H1 (cell line): Measurements from ENCODE around the gene THAP9. TPM values are rescaled to one million over a fixed set of nuclear protein-coding genes. Genes with fewer than 3 reads are reported as not detected.

Experiments used
- CTCF ChIA-PET: fragments of 300-600 bp; sonication (Branson Sonifier 250); formaldehyde crosslinking; loops from one replicate; lab custom pipeline; 2021; ENCODE audit not compliant: partially characterized antibody; lab: Charles Lee
- POLR2A ChIA-PET: fragments of 300-600 bp; sonication (Branson Sonifier 250); formaldehyde crosslinking; loops from one replicate; lab custom pipeline; 2021; ENCODE audit warnings: inconsistent platforms; ENCODE audit not compliant: partially characterized antibody; lab: Charles Lee
- DNase-seq, 2 experiments: peaks; one replicate each; pipeline versions ENCODE4 v3.0.0 to v3.0.0-alpha.2; 2010 to 2022; ENCODE audit warnings: low spot score in 2 of 2, low read depth in 1 of 2, mixed read lengths in 1 of 2
- FAIRE-seq: peaks from 2 replicates; lab custom pipeline; 2011; peaks lifted over from hg19 to GRCh38; lab: Jason Lieb, UNC
- H2AFZ ChIP-seq: 2 replicates; pipeline ENCODE4 v1.8.1; 2012; ENCODE audit warnings: low read length, inconsistent platforms
- H2AK5ac ChIP-seq: 2 replicates; pipeline ENCODE4 v1.6.1; 2013; ENCODE audit warnings: low read depth, low read length
- H2BK120ac ChIP-seq: replicated peaks from 2 replicates; pipeline ENCODE3; 2013; ENCODE audit warnings: low read depth, low read length, inconsistent platforms
- H2BK12ac ChIP-seq: 2 replicates; pipeline ENCODE4 v1.6.1; 2013; ENCODE audit warnings: low read depth, low read length
- H2BK15ac ChIP-seq: 2 replicates; pipeline ENCODE4 v1.6.1; 2013; ENCODE audit warnings: low read length
- H2BK20ac ChIP-seq: 2 replicates; pipeline ENCODE4 v1.6.1; 2013; ENCODE audit warnings: low read length
- H2BK5ac ChIP-seq: 2 replicates; pipeline ENCODE4 v1.6.1; 2013; ENCODE audit warnings: low read depth, low read length
- H3K14ac ChIP-seq: 2 replicates; pipeline ENCODE4 v1.6.1; 2013; ENCODE audit warnings: inconsistent platforms; ENCODE audit not compliant: insufficient read length
- H3K18ac ChIP-seq: 2 replicates; pipeline ENCODE4 v1.6.1; 2013; ENCODE audit warnings: low read length; ENCODE audit errors: extremely low read depth
- H3K23ac ChIP-seq: 2 replicates; pipeline ENCODE4 v1.6.1; 2013; ENCODE audit warnings: inconsistent platforms; ENCODE audit not compliant: insufficient read length
- H3K23me2 ChIP-seq: 2 replicates; pipeline ENCODE4 v1.6.1; 2013; ENCODE audit warnings: low read depth, low read length
- H3K27ac ChIP-seq: 2 replicates; pipeline ENCODE4 v1.6.1; 2011; ENCODE audit warnings: low read depth, low read length, inconsistent platforms
- H3K27me3 ChIP-seq, 4 experiments: replicated peaks in 1 of 4; 1 replicate in 1 of 4; 2 replicates in 3 of 4; pipeline versions ENCODE4 v1.6.1 to v1.8.1; 2011 to 2013; ENCODE audit warnings: low read length in 3 of 4, mild to moderate bottlenecking in 3 of 4, inconsistent platforms in 2 of 4, mixed read lengths in 2 of 4, moderate library complexity in 1 of 4; ENCODE audit not compliant: control insufficient read depth in 3 of 4, insufficient read depth in 3 of 4; ENCODE audit errors: extremely low read depth in 1 of 4
- H3K36me3 ChIP-seq, 4 experiments: 2 replicates each; pipeline versions ENCODE4 v1.6.1 to v1.8.1; 2011 to 2013; ENCODE audit warnings: mild to moderate bottlenecking in 4 of 4, low read length in 3 of 4, moderate library complexity in 2 of 4, control low read depth in 1 of 4, inconsistent platforms in 1 of 4; ENCODE audit not compliant: insufficient read depth in 4 of 4, control insufficient read depth in 2 of 4
- H3K4ac ChIP-seq: replicated peaks from 2 replicates; pipeline ENCODE3; 2013; ENCODE audit warnings: low read length, low read depth, mixed read lengths, inconsistent platforms; ENCODE audit not compliant: insufficient read length
- H3K4me1 ChIP-seq, 4 experiments: replicated peaks in 1 of 4; 1 replicate in 1 of 4; 2 replicates in 3 of 4; pipeline versions ENCODE4 v1.6.1 to v1.8.1; 2011 to 2013; ENCODE audit warnings: low read length in 3 of 4, inconsistent platforms in 2 of 4, mixed read lengths in 1 of 4; ENCODE audit not compliant: insufficient read depth in 4 of 4, control insufficient read depth in 3 of 4
- H3K4me2 ChIP-seq, 2 experiments: 2 replicates each; pipeline versions ENCODE4 v1.6.1 to v1.8.1; 2011 to 2013; ENCODE audit warnings: low read depth in 2 of 2, low read length in 2 of 2, control low read depth in 1 of 2, inconsistent platforms in 1 of 2, mild to moderate bottlenecking in 1 of 2; ENCODE audit not compliant: insufficient read depth in 1 of 2
- H3K4me3 ChIP-seq, 4 experiments: fragments of 200-600, 300-600 bp in 1 of 4; sonication (generic), shearing (Covaris generic), sonication (Bioruptor Twin) in 1 of 4; 2 replicates each; pipeline versions ENCODE4 v1.5.1 to v1.8.1; 2011 to 2016; ENCODE audit warnings: low read length in 4 of 4, low read depth in 3 of 4, control low read depth in 2 of 4, inconsistent platforms in 2 of 4, mild to moderate bottlenecking in 2 of 4, mixed read lengths in 1 of 4, moderate library complexity in 1 of 4; ENCODE audit not compliant: insufficient read depth in 2 of 4; ENCODE audit errors: extremely low read depth in 1 of 4
- H3K56ac ChIP-seq: replicated peaks from 2 replicates; pipeline ENCODE3; 2013; ENCODE audit warnings: low read depth, mild to moderate bottlenecking, mixed read lengths, low read length, inconsistent platforms; ENCODE audit not compliant: insufficient read length
- H3K79me1 ChIP-seq: 2 replicates; pipeline ENCODE4 v1.6.1; 2013; ENCODE audit warnings: low read depth, low read length, control low read depth
- H3K79me2 ChIP-seq, 2 experiments: 2 replicates each; pipeline versions ENCODE4 v1.6.1 to v1.8.1; 2012 to 2013; ENCODE audit warnings: low read length in 2 of 2, mild to moderate bottlenecking in 2 of 2, inconsistent platforms in 1 of 2; ENCODE audit not compliant: insufficient read depth in 2 of 2, control insufficient read depth in 1 of 2
- H3K9ac ChIP-seq, 4 experiments: replicated peaks in 1 of 4; 1 replicate in 1 of 4; 2 replicates in 3 of 4; pipeline versions ENCODE4 v1.6.1 to v1.8.1; 2011 to 2013; ENCODE audit warnings: low read depth in 3 of 4, low read length in 3 of 4, control low read depth in 2 of 4, mild to moderate bottlenecking in 2 of 4, moderate library complexity in 2 of 4, inconsistent platforms in 1 of 4; ENCODE audit errors: extremely low read depth in 1 of 4
- H3K9me3 ChIP-seq, 2 experiments: 2 replicates each; pipeline versions ENCODE4 v1.6.1 to v1.8.1; 2012 to 2013; ENCODE audit warnings: mild to moderate bottlenecking in 2 of 2, moderate library complexity in 2 of 2, control low read depth in 1 of 2, inconsistent platforms in 1 of 2, low read depth in 1 of 2, low read length in 1 of 2, mixed read lengths in 1 of 2; ENCODE audit not compliant: insufficient read depth in 2 of 2
- H4K20me1 ChIP-seq, 2 experiments: replicated peaks in 1 of 2; 2 replicates each; pipeline versions ENCODE3 to v1.8.1; 2011 to 2013; ENCODE audit warnings: inconsistent platforms in 2 of 2, low read length in 2 of 2, mild to moderate bottlenecking in 1 of 2; ENCODE audit not compliant: insufficient read depth in 2 of 2, control insufficient read depth in 1 of 2
- H4K5ac ChIP-seq: 2 replicates; pipeline ENCODE4 v1.6.1; 2013; ENCODE audit warnings: low read length, low read depth, mixed read lengths, inconsistent platforms; ENCODE audit not compliant: insufficient read length
- H4K8ac ChIP-seq: 2 replicates; pipeline ENCODE4 v1.8.0; 2013; ENCODE audit warnings: mild to moderate bottlenecking, moderate library complexity, low read length, inconsistent platforms; ENCODE audit not compliant: insufficient read depth; ENCODE audit errors: extremely low read depth
- H4K91ac ChIP-seq: replicated peaks from 2 replicates; pipeline ENCODE3; 2013; ENCODE audit warnings: low read length, mixed read lengths, inconsistent platforms; ENCODE audit not compliant: insufficient read length
- CBX5 ChIP-seq: fragments of 300-800, 300-1000 bp; sonication (generic); IDR thresholded peaks from 2 replicates; pipeline ENCODE4 v1.7.1; 2016; ENCODE audit warnings: antibody characterized with exemption, low read length, low read depth
- CHD2 ChIP-seq: IDR thresholded peaks from 2 replicates; pipeline ENCODE4 v1.6.1; 2012; ENCODE audit warnings: low read length, improper control_type of control experiment
- MAFK ChIP-seq: IDR thresholded peaks from 2 replicates; pipeline ENCODE4 v1.6.1; 2012; ENCODE audit warnings: low read depth, mild to moderate bottlenecking, improper control_type of control experiment, low read length
- USF2 ChIP-seq: IDR thresholded peaks from 2 replicates; pipeline ENCODE4 v1.6.1; 2011; ENCODE audit warnings: low read length, improper control_type of control experiment
- WGBS, 2 experiments: shearing (Covaris generic) in 1 of 2; methylation state at CpG; one replicate each; pipeline versions ENCODE4 v1.1.6 to v1.1.7; 2013 to 2015; ENCODE audit warnings: low lambda C conversion rate in 2 of 2, mixed read lengths in 2 of 2, inconsistent platforms in 1 of 2, low coverage in 1 of 2, missing lambda C conversion rate in 1 of 2; ENCODE audit not compliant: insufficient replicate concordance in 2 of 2, insufficient coverage in 1 of 2, insufficient read length in 1 of 2; ENCODE audit errors: extremely low coverage in 1 of 2, missing lambda C conversion rate in 1 of 2; 5-methylcytosine and 5-hydroxymethylcytosine counted together
- polyA plus RNA-seq, 7 experiments: library from polyadenylated mRNA; depleted of rRNA in 3 of 7; stranded (reverse) in 5 of 7; unstranded in 2 of 7; fragments of >200 nt in 5 of 7; fragments of 200-250 nt in 2 of 7; gene quantifications; 1 replicate in 5 of 7; 2 replicates in 1 of 7; 4 replicates in 1 of 7; pipeline versions ENCODE4 v1.2.1 to v1.2.3, GENCODE V29; 2011 to 2013; ENCODE audit warnings: missing spikeins in 2 of 7, mixed read lengths in 2 of 7
- total RNA-seq: library from RNA; stranded (reverse); fragmentation: NEBNext Ultra II Directional; extraction: Animal tissue kit (Norgen Biotek cat#: 25700); gene quantifications from 2 replicates; pipeline ENCODE4 v1.2.1, GENCODE V29; 2021

Gene THAP9
- total and polyA plus RNA-seq, 2 of the 8 experiments (the other 6 are each of a cell fraction or from before 2014, with no cell fraction given): 6.1 to 13.2 TPM

GRCh38 chr4:82903737-82904136 is 3.2 kb downstream of the THAP9 start:
- Histone ChIP-seq H3K14ac (no peak overlapping the region), H3K4me2 (no peak overlapping the region), H3K4ac (no peak overlapping the region), H3K23me2 (peaks cover 8% of the 10 kb centered on the region), H3K27ac (no peak overlapping the region), H4K8ac (no peak overlapping the region), H3K27me3 (no peaks in the 10 kb centered on the region), H4K91ac (no peak overlapping the region), H2BK15ac (no peak overlapping the region), H3K36me3 (peaks cover 2 to 51% (median 18%) of the 10 kb centered on the region in 4 experiments), H3K4me1 (no peaks in the 10 kb centered on the region), H3K56ac (no peak overlapping the region), H2BK5ac (no peak overlapping the region), H2AK5ac (no peak overlapping the region), H4K20me1 (peaks cover 0 to 3% of the 10 kb centered on the region in 2 experiments), H3K79me2 (peaks cover 12 to 43% of the 10 kb centered on the region in 2 experiments), H2BK120ac (no peak overlapping the region), H2AFZ (no peak overlapping the region), H3K23ac (no peak overlapping the region), H3K79me1 (no peaks in the 10 kb centered on the region), H4K5ac (no peak overlapping the region), H3K9me3 (no peaks in the 10 kb centered on the region), H2BK20ac (no peak overlapping the region), H3K9ac (no peak overlapping the region), H3K4me3 (no peak overlapping the region), H2BK12ac (no peak overlapping the region), H3K18ac (no peak overlapping the region)
- DNase-seq (no peak), FAIRE-seq (no peak)
- CTCF ChIA-PET: no interaction called here
- TF ChIP-seq CHD2 (no peak), USF2 (no peak), MAFK (no peak), CBX5 (no peak)
- POLR2A ChIA-PET: interaction anchor here (6.8 kb wide), 1 partner anchor 15 kb away, joined by 86 read pairs; the partner anchor contains the start of gene SEC31A
- WGBS, 2 experiments: 81% methylated on average over 5 of the region's 5 CpGs; no CpG with 5 or more reads in 1 of the 2 experiments
